HepG2 (cell line): ENCODE measurements around the gene PRMT2. TPM values are rescaled to one million over a fixed set of nuclear protein-coding genes. Genes with fewer than 3 reads are reported as not detected.

Source experiments
- ATAC-seq: fragments of 200-7000 bp; cut with Tn5 transposase; 3 replicates; pipeline ENCODE4 v1.9.1; 2020; ENCODE audit warnings: mild to moderate bottlenecking, moderate library complexity
- BruUV-seq: library from RNA; stranded (reverse); fragments of 400-500 nt; replicated peaks from 2 replicates; lab custom pipeline; 2021; lab: Mats Ljungman, UMichigan
- CTCF ChIA-PET: fragments of 300-600 bp; formaldehyde crosslinking; extraction: SDS; loops from one replicate; lab custom pipeline; 2021; ENCODE audit warnings: low total read pairs, inconsistent platforms, low intra/inter-chr PET ratio; lab: Yijun Ruan, JAX
- POLR2A ChIA-PET: fragments of 350-600 bp; sonication (Branson Sonifier 250); formaldehyde crosslinking; loops from one replicate; lab custom pipeline; 2020; ENCODE audit warnings: antibody characterized with exemption, inconsistent platforms; lab: Yijun Ruan, JAX
- DNase-seq: peaks from one replicate; pipeline ENCODE4 v3.0.0-alpha.2; 2015; ENCODE audit warnings: low spot score
- FAIRE-seq: peaks from 3 replicates; lab custom pipeline; 2011; peaks lifted over from hg19 to GRCh38; lab: Jason Lieb, UNC
- H2AFZ ChIP-seq: one replicate; pipeline ENCODE4 v1.6.1; 2011; ENCODE audit warnings: low read length, inconsistent platforms
- H3K27ac ChIP-seq: fragments of 300-600 bp; 3 replicates; pipeline ENCODE4 v1.8.0; 2011; ENCODE audit warnings: mixed run types, mild to moderate bottlenecking, mixed read lengths, low read length, inconsistent platforms; ENCODE audit not compliant: insufficient read depth; ENCODE audit errors: extremely low read length
- H3K27me3 ChIP-seq, 2 experiments: fragments of 200-600 bp in 1 of 2; 2 replicates in 1 of 2; 3 replicates in 1 of 2; pipeline versions ENCODE4 v1.6.0 to v1.8.0; 2011; ENCODE audit warnings: low read length in 2 of 2, mild to moderate bottlenecking in 2 of 2, moderate library complexity in 2 of 2, inconsistent platforms in 1 of 2; ENCODE audit not compliant: insufficient read depth in 2 of 2, control insufficient read depth in 1 of 2
- H3K36me3 ChIP-seq, 2 experiments: fragments of 200-600 bp in 1 of 2; replicated peaks in 1 of 2; 2 replicates in 1 of 2; 3 replicates in 1 of 2; pipeline versions ENCODE4 v1.5.1 to v1.8.0; 2011; ENCODE audit warnings: low read length in 2 of 2, inconsistent platforms in 1 of 2; ENCODE audit not compliant: insufficient read depth in 2 of 2, control insufficient read depth in 1 of 2
- H3K4me1 ChIP-seq: 2 replicates; pipeline ENCODE4 v1.5.1; 2012; ENCODE audit warnings: low read length, inconsistent platforms; ENCODE audit not compliant: insufficient read depth
- H3K4me2 ChIP-seq: 2 replicates; pipeline ENCODE4 v1.6.0; 2011; ENCODE audit warnings: low read depth, low read length, inconsistent platforms
- H3K4me3 ChIP-seq, 3 experiments: fragments of 200-600 bp in 1 of 3; sonication (generic), shearing (Covaris generic) in 1 of 3; replicated peaks in 1 of 3; 2 replicates each; pipeline ENCODE4 v1.5.1; 2011 to 2016; ENCODE audit warnings: low read length in 3 of 3, inconsistent platforms in 2 of 3, low read depth in 2 of 3, mild to moderate bottlenecking in 2 of 3, control low read depth in 1 of 3, mixed read lengths in 1 of 3; ENCODE audit not compliant: insufficient read depth in 1 of 3
- H3K79me2 ChIP-seq: one replicate; pipeline ENCODE4 v1.6.1; 2011; ENCODE audit warnings: low read length, inconsistent platforms; ENCODE audit not compliant: insufficient read depth
- H3K9ac ChIP-seq: 2 replicates; pipeline ENCODE4 v1.6.0; 2011; ENCODE audit warnings: mild to moderate bottlenecking, low read depth, low read length, inconsistent platforms; ENCODE audit not compliant: insufficient read depth
- H3K9me3 ChIP-seq: 2 replicates; pipeline ENCODE4 v1.5.1; 2012; ENCODE audit warnings: mild to moderate bottlenecking, low read length
- H4K20me1 ChIP-seq: 2 replicates; pipeline ENCODE4 v1.6.0; 2011; ENCODE audit warnings: inconsistent platforms, mild to moderate bottlenecking, low read length, moderate library complexity; ENCODE audit not compliant: insufficient read depth
- ARHGAP35 ChIP-seq: sonication (generic); formaldehyde crosslinking; IDR thresholded peaks from 2 replicates; pipeline ENCODE4 v1.9.0; 2022; ENCODE audit warnings: mild to moderate bottlenecking, inconsistent platforms, moderate library complexity, missing genetic modification reagents, borderline replicate concordance
- BRD4 ChIP-seq: sonication (generic); formaldehyde crosslinking; IDR thresholded peaks from 2 replicates; pipeline ENCODE4 v1.4.0; 2020; ENCODE audit warnings: missing genetic modification reagents
- FOSL2 ChIP-seq: sonication (generic); formaldehyde crosslinking; IDR thresholded peaks from 2 replicates; pipeline ENCODE4 v1.4.0; 2020; ENCODE audit warnings: missing genetic modification reagents
- HIC2 ChIP-seq: sonication (generic); formaldehyde crosslinking; IDR thresholded peaks from 2 replicates; pipeline ENCODE4 v1.9.0; 2022; ENCODE audit warnings: low read depth, missing genetic modification reagents
- JUNB ChIP-seq: sonication (generic); formaldehyde crosslinking; IDR thresholded peaks from 2 replicates; pipeline ENCODE4 v1.8.0; 2022; ENCODE audit warnings: missing genetic modification reagents, mild to moderate bottlenecking, borderline replicate concordance
- MED1 ChIP-seq: sonication (generic); formaldehyde crosslinking; IDR thresholded peaks from 2 replicates; pipeline ENCODE4 v1.4.0; 2020; ENCODE audit warnings: missing genetic modification reagents
- MEF2D ChIP-seq: sonication (generic); formaldehyde crosslinking; IDR thresholded peaks from 2 replicates; pipeline ENCODE4 v1.5.1; 2020; ENCODE audit warnings: mild to moderate bottlenecking, missing genetic modification reagents
- MTA3 ChIP-seq: sonication (generic); formaldehyde crosslinking; IDR thresholded peaks from 2 replicates; pipeline ENCODE4 v1.4.0; 2020; ENCODE audit warnings: missing genetic modification reagents
- PBX3 ChIP-seq: sonication (generic); formaldehyde crosslinking; IDR thresholded peaks from 2 replicates; pipeline ENCODE4 v1.8.1; 2023; ENCODE audit warnings: missing genetic modification reagents, inconsistent platforms, borderline replicate concordance
- PTBP1 ChIP-seq: fragments of 200-400 bp; formaldehyde crosslinking; IDR thresholded peaks from 2 replicates; pipeline ENCODE4 v1.6.1; 2018; ENCODE audit warnings: low read length, low read depth; ENCODE audit not compliant: poor library complexity, severe bottlenecking
- TERF1 ChIP-seq: sonication (generic); formaldehyde crosslinking; IDR thresholded peaks from 2 replicates; pipeline ENCODE4 v1.8.0; 2022; ENCODE audit warnings: mild to moderate bottlenecking, missing genetic modification reagents, moderate library complexity
- THAP7 ChIP-seq: sonication (generic); formaldehyde crosslinking; IDR thresholded peaks from 2 replicates; pipeline ENCODE4 v1.8.1; 2023; ENCODE audit warnings: mild to moderate bottlenecking, missing genetic modification reagents
- ZBTB46 ChIP-seq: sonication (generic); formaldehyde crosslinking; IDR thresholded peaks from 2 replicates; pipeline ENCODE4 v1.4.0; 2020; ENCODE audit warnings: mild to moderate bottlenecking, missing genetic modification reagents, borderline replicate concordance
- ZNF124 ChIP-seq: sonication (generic); formaldehyde crosslinking; IDR thresholded peaks from 2 replicates; pipeline ENCODE4 v1.4.0; 2020; ENCODE audit warnings: missing genetic modification reagents
- WGBS: methylation state at CpG from one replicate; pipeline ENCODE4 v1.1.6; 2017; ENCODE audit warnings: low lambda C conversion rate; 5-methylcytosine and 5-hydroxymethylcytosine counted together
- in situ Hi-C: cut with HindIII; loops from 2 replicates; pipeline ENCODE4 v1.10.0; 2017; ENCODE audit warnings: low pct_unique_long_range_greater_than_20kb; ENCODE audit not compliant: extremely low pct_ligation_motif_present
- intact Hi-C: fragments of 100-400 bp; cut with micrococcal nuclease; formaldehyde crosslinking; loops from one replicate; pipeline ENCODE4 v1.10.0; 2022; ENCODE audit not compliant: unreplicated experiment
- polyA plus RNA-seq, 8 experiments: library from polyadenylated mRNA; depleted of rRNA in 3 of 8; stranded (reverse) in 7 of 8; unstranded in 1 of 8; fragments of >200 nt; fragmentation: Illumina TruSeq in 4 of 8; extraction: Trizol in 4 of 8; gene quantifications; 2 replicates each; pipeline versions ENCODE4 v1.2.1 to v1.2.3, GENCODE V29; 2011 to 2016; ENCODE audit warnings: low read depth in 4 of 8, missing spikeins in 1 of 8, mixed read lengths in 1 of 8; ENCODE audit not compliant: insufficient read depth in 1 of 8
- total RNA-seq, 5 experiments: library from RNA; depleted of rRNA; stranded (reverse); fragments of >200 nt; fragmentation: Illumina TruSeq; extraction: Trizol; gene quantifications; 2 replicates each; pipeline ENCODE4 v1.2.3, GENCODE V29; 2016; ENCODE audit warnings: low read depth in 1 of 5

Gene PRMT2
- total and polyA plus RNA-seq, 2 of the 13 experiments (the other 11 are each of a cell fraction or from before 2014, with no cell fraction given): 54.4 to 78.8 TPM

- no peak for FAIRE-seq
- H3K9ac ChIP-seq: no peak overlapping the region
- TF ChIP-seq ARHGAP35 (CRISPR knock-in tag): no peak
- TF ChIP-seq MED1: no peak
- no peak for TF ChIP-seq ZBTB46 (CRISPR knock-in tag)
- no peak for TF ChIP-seq MEF2D (CRISPR knock-in tag)
- no peak for TF ChIP-seq PTBP1
- no peak for TF ChIP-seq FOSL2
- no peak for TF ChIP-seq ZNF124 (CRISPR knock-in tag)
- no peak for TF ChIP-seq TERF1 (CRISPR knock-in tag)
- TF ChIP-seq BRD4 (CRISPR knock-in tag): no peak
- TF ChIP-seq MTA3 (CRISPR knock-in tag): no peak
- no peak for TF ChIP-seq JUNB (CRISPR knock-in tag)
- no peak for TF ChIP-seq HIC2 (CRISPR knock-in tag)
- TF ChIP-seq PBX3 (CRISPR knock-in tag): no peak
- no peak for TF ChIP-seq THAP7 (CRISPR knock-in tag)
- TF ChIP-seq, all 625 proteins: peak for 0
- Histone ChIP-seq H3K36me3 (no peaks in the 10 kb centered on the region), H3K27ac (no peak overlapping the region), H3K4me3 (no peak overlapping the region), H3K27me3 (peaks cover 0 to 6% of the 10 kb centered on the region in 2 experiments; a peak in 3 of 5 replicates), H3K4me1 (peaks cover 22% of the 10 kb centered on the region), H2AFZ (no peak overlapping the region), H3K4me2 (no peak overlapping the region), H3K9me3 (no peaks in the 10 kb centered on the region), H4K20me1 (no peaks in the 10 kb centered on the region), H3K79me2 (no peaks in the 10 kb centered on the region)
- ATAC-seq (no peak), DNase-seq (no peak)
- POLR2A ChIA-PET: no interaction called here
- BruUV-seq: no TSS peak
- 33% methylated on average over 6 of the region's 6 CpGs for WGBS
- in situ Hi-C loops (no loop called here), intact Hi-C loops (no loop called here)
- CTCF ChIA-PET: no interaction called here
These were observed 22.1 kb upstream of the PRMT2 start for GRCh38 chr21:46613391-46613790.
